ENCODE results near the gene TM9SF4. TPM values are rescaled to one million over a fixed set of nuclear protein-coding genes. Genes with fewer than 3 reads are reported as not detected.

Gene TM9SF4
- polyA plus RNA-seq, 1 experiment: 101 TPM

- no peak for DNase-seq (ENCODE audit: low read depth)
- no peak for TF ChIP-seq CTCF (IDR thresholded peaks at IDR 0.05; ENCODE audit: insufficient read depth, low read depth, low read length)
- ChIA-PET POLR2A (no interaction called here), CTCF (no interaction called here)
- no peaks in the 10 kb centered on the region for H3K27me3 ChIP-seq (ENCODE audit: control insufficient read depth, insufficient read depth, low read length)
- no peaks in the 10 kb centered on the region for H3K36me3 ChIP-seq (ENCODE audit: control insufficient read depth, insufficient read depth, low read length)
- H3K4me3 ChIP-seq (ENCODE audit: low read depth, low read length): no peak overlapping the region
Measured at GRCh38 chr20:32183947-32184635, 74.6 kb downstream of the TM9SF4 start.

GRCh38 chr20:32184961-32185603 lies 75.6 kb downstream of the TM9SF4 start:
- no peak for TF ChIP-seq CTCF (IDR thresholded peaks at IDR 0.05; ENCODE audit: insufficient read depth, low read depth, low read length)
- CTCF ChIA-PET: interaction anchor here (0.6 to 0.7 kb wide), 3 partner anchors 16 to 343 kb away, joined by 3 to 4 read pairs (median 3); no protein-coding TSS in a partner anchor
- POLR2A ChIA-PET: no interaction called here
- DNase-seq (ENCODE audit: low read depth): no peak
- Histone ChIP-seq H3K27me3 (ENCODE audit: control insufficient read depth, insufficient read depth, low read length) (no peaks in the 10 kb centered on the region), H3K36me3 (ENCODE audit: control insufficient read depth, insufficient read depth, low read length) (no peaks in the 10 kb centered on the region), H3K4me3 (ENCODE audit: low read depth, low read length) (no peak overlapping the region)

GRCh38 chr20:32186506-32186905 lies 77.0 kb downstream of the TM9SF4 start:
- no peaks in the 10 kb centered on the region for H3K36me3 ChIP-seq (ENCODE audit: control insufficient read depth, insufficient read depth, low read length)

GRCh38 chr20:32188376-32189122 lies 79.0 kb downstream of the TM9SF4 start:
- POLR2A ChIA-PET: no interaction called here
- TF ChIP-seq CTCF (IDR thresholded peaks at IDR 0.05; ENCODE audit: insufficient read depth, low read depth, low read length): no peak
- CTCF ChIA-PET: no interaction called here
- no peak for DNase-seq (ENCODE audit: low read depth)
- Histone ChIP-seq H3K4me3 (ENCODE audit: low read depth, low read length) (no peak overlapping the region), H3K27me3 (ENCODE audit: control insufficient read depth, insufficient read depth, low read length) (no peaks in the 10 kb centered on the region), H3K36me3 (ENCODE audit: control insufficient read depth, insufficient read depth, low read length) (no peaks in the 10 kb centered on the region)

More at GRCh38 chr20:32186506-32186905, 77.0 kb downstream of the TM9SF4 start:
- DNase-seq (ENCODE audit: low read depth): no peak
- Histone ChIP-seq H3K4me3 (ENCODE audit: low read depth, low read length) (no peak overlapping the region), H3K27me3 (ENCODE audit: control insufficient read depth, insufficient read depth, low read length) (no peaks in the 10 kb centered on the region)
- ChIA-PET POLR2A (no interaction called here), CTCF (no interaction called here)
- TF ChIP-seq CTCF (IDR thresholded peaks at IDR 0.05; ENCODE audit: insufficient read depth, low read depth, low read length): no peak

GRCh38 chr20:32189123-32189410 lies 79.6 kb downstream of the TM9SF4 start:
- Histone ChIP-seq H3K36me3 (ENCODE audit: control insufficient read depth, insufficient read depth, low read length) (no peaks in the 10 kb centered on the region), H3K27me3 (ENCODE audit: control insufficient read depth, insufficient read depth, low read length) (no peaks in the 10 kb centered on the region), H3K4me3 (ENCODE audit: low read depth, low read length) (no peak overlapping the region)
- no peak for TF ChIP-seq CTCF (IDR thresholded peaks at IDR 0.05; ENCODE audit: insufficient read depth, low read depth, low read length)
- ChIA-PET POLR2A (no interaction called here), CTCF (no interaction called here)
- DNase-seq (ENCODE audit: low read depth): no peak

All from BJ (cell line).